Measurements from ENCODE around the gene PEA15.

PEA15 gene

DNA sequence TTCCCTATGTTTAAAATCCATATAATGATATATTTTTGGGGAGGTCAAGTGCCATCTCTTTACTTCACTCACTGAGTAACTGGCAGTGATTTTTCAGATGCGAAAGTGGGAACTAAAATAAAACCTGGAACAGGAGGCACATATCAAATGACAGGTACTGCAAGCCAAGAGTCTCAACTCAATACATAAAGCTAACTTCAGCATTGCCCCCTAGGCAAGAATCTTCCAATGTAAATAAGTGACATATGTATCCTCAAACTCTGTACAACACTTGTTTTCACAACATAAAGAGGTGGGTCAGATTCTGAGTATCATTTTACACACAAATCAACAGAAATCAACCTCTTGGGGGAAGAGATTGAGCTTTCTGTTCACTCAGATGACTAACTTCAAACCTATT, 39.0 kb downstream of the PEA15 start:
- DNase-seq, result no peak

DNA sequence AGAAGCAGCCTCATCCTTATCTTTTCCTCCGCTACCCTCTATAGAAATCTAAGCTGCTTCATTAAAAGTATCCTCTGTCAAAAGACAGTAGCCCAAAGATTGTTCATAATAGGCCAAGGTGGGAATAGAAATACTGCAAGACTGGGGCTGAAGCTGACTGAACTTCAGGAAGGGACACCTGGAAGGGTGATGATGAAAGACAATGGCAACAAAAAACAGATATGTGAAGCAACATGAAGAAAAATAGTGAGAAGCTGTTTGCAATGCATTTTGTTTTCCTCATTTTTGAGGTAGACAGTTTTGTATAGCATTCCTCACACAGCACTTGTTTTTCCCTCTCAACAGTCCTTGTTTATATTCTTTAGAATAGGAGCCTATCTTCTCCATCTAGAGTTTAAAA, 40.2 kb downstream of the PEA15 start:
- DNase-seq, result no peak

DNA sequence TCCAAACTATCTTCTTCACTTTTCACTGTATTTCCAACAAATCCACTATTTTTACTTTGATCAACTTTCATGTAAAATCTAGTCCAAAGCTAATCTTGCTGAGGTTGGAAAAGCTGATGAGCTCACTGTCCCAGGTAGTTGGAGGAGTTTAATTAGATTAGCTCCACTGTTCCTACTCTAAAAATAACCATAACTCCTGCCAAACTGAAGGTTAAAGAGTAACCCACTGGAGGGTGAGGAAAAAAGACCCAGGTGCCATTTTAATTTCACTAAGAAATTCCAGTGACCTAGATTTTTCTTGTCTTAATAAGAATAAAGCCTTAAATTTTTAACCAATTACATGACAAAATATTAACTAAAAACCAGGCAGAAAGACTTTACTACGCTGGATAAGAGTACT, 41.9 kb downstream of the PEA15 start:
- DNase-seq, result no peak

DNA sequence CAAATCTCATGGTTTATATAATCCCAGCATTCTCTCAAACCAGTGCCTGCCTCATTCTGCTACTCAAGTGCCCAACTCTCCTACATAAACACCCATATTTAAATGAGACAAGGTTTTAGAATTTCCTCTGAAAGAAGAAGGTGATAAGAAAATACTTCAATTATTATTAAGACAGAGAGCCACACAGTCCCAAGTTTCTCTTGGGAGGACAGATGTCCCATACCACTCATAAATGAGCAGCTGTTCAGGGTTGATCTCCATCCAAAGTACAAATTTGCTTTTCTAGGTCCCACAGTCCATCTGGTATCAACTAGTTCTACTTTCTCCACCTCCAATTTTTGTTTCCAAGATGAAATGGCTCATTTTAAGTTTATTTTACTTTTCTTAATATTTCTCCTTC, 45.8 kb downstream of the PEA15 start:
- no peak for DNase-seq

DNA sequence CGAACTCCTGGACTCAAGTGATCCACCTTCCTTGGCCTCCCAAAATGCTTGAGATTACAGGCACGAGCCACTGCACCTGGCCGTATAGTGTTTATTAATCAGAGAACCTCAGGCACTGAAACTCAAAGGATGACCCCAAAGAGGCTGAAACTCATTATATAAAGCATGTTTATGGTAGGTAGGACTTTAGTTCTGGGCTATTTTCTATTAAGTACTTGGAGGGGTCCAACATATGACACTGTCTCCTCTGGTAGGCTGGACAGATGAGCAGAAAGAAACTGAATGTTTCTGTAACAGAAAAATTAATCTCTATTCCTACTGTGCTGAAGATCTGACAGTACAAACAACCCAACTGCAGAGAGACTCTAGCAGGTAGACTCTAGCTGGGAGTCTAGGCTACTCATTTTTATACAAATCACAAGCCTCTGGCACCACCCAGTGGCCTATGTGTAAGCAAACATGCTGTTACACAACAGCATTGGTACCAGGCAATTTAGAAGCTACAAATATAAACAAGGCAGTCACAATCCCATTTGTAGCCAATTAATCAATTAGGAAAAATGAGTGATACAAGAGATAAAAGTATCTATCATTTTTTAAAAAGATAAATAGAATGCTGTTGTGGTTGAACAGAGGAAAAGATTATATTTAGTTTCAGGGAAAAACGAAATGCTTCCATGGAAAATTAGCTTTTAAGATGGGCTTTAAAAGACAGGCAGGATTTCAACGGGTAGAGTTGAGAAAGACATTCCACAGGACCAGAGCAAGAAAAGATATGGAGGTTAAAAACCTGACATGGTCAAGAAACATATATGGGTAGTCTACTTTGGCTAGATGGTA, 46.7 kb downstream of the PEA15 start:
- peak; percentile 69 for DNase-seq

DNA sequence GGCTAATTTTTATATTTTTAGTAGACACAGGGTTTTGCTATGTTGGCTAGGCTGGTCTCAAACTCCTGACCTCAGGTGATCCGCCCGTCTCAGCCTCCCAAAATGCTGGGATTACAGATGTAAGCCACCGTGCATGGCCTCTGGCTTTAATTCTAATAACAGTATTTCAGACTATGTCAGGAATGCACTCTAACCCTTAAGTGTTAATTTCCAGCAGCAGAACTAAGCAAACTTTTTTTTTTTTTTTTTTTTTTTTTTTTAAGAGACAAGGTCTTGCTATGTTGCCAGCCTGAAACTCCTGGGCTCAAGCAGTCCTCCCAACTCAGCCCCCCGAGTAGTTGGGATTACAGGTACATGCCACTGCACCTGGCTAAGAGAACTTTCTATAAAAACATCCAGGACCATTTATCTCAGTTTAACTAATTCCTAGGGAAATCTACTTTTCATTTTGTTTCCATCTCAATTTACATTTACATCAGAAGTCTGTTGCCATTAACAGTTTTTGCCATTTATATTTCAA, 50.7 kb downstream of the PEA15 start:
- no peak for DNase-seq

DNA sequence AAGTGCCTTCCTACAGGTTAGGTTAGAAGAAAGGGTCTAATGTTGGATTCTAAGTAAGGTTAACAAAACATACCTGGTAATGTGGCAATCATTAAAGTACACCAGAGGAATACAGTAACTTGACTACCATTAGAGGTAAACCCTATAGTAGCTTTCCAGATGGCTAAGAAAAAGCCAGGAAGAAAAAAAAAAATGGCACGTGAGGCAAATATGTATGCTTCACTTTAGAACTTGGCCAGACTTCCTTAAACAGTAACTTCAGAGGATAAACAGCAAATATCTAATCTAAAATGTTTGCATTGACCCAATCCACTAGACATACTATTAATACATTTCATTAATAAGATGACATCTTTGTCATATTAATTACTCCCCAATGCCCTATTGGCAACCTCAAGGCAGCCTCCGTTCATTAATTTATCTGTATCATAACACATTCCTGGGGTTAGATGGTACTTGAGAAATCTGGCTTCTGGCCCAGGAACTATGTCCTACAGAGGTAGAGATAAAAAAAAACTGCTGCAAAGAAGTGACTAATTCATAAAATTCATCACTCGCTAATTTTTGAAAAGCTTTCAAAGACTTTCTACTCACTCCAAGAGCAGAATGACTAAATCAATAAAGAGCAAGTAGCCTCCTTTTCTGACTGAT, 51.3 kb downstream of the PEA15 start:
- no peak for DNase-seq

DNA sequence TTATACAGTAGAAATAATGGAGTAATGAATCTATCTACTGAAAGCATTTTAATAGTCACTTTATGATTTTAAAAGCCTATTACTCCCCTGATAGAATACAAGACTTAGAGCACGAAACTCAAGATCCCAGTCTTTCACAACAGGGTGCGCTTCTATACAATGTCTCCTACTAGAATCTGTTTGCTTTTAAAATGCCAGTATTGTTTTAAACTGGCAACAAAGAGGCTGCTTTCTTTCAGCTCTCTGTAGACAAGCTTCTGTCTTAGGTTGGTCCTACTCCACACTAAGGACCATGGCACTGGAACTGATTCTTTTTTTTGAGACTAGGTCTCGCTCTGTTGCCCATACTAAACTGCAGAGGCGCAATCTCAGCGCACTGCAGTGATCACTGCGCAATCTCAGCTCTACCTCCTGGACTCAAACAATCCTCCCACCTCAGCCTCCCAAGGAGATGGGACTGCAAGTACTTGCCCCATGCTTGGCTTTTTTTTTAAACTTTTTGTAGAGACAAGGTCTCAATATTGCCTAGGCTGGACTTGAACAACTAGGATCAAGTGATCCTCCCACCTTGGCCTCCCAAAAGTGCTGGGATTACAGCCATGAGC, 52.3 kb downstream of the PEA15 start:
- DNase-seq, result no peak

DNA sequence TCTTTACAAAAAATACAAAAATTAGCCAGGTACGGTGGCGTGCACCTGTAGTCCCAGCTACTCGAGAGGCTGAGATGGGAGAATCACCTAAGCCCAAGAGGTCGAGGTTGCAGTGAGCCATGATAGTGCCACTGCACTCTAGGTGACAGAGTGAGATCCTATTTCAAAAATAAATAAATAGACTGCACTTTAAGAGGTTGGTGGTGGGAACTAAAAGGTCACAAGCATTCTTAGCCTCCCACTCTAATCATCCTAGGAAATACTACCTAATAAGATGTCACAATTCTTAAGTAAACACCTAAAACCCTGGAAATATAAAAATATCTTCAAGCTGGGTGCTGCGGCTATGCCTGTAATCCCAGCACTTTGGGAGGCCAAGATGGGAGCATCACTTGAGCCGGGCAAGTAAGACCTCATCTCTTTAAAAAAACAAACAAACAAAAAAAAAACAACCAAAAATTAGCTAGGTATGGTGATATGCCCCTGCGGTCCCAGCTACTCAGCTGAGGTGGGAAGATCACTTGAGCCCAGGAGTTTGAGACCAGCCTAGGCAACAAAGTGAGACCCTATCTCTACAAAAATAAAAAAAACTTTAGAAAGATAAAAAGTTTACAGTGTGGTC, 53.1 kb downstream of the PEA15 start:
- no peak for DNase-seq

DNA sequence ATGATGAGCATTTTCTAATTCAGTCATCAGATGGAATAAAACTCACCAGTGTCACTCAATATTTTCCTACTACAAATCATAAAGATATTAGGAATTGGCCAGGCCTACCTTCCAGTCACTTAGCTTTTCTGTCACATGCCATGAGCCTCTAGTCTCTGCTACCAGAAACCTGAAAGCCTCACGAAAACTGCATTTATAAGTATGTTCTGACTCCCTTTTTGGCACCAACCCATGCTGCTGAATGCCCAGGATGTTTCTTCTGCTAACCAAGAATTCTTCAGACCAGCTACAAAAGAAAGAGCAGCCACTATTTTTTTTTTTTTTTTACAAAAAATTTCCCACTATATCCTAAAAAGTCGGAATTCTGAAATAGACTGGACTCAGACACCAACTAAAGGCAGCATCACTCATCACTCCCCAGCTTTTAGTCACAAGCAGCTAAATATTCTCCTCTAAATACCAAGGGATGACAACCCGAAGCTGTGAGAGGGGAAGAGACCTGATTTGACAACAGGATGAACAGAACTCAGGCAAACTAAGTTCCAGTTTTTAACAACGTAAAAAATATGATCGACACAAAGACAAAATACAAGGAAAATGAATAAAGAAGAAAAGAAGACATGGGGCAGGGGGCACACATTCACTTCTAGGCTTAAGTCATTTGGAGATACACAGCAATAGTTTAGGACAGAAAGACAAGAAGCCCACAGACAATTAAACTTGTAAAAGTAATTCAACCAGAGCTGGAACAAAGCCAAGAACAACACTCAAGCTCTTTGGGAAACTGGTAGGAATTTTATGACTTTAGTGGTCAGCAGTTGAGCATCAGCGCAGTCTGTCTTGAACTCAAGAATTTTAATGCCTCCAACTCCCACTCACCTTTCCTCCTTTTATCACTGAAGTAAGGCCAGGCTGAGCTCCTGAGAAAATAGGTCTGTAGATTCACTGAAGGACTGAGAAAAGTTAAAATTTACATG, 55.5 kb downstream of the PEA15 start:
- DNase-seq, result no peak

DNA sequence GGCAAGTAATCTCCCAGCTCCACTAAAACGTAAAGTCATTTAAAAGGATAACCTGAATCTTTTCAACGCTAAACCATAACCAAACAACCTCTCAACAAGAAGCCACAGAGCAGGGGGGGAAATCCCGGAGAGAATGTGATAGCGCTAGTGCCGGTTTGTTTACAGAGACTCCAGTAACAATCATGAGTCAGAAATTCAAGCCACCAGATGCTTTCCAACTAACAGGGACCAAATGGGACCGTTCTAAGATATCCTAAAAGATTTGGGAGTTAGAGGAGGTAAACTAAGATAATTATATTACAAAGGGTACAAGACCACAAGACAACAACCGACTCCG, 56.3 kb downstream of the PEA15 start:
- no peak for DNase-seq

DNA sequence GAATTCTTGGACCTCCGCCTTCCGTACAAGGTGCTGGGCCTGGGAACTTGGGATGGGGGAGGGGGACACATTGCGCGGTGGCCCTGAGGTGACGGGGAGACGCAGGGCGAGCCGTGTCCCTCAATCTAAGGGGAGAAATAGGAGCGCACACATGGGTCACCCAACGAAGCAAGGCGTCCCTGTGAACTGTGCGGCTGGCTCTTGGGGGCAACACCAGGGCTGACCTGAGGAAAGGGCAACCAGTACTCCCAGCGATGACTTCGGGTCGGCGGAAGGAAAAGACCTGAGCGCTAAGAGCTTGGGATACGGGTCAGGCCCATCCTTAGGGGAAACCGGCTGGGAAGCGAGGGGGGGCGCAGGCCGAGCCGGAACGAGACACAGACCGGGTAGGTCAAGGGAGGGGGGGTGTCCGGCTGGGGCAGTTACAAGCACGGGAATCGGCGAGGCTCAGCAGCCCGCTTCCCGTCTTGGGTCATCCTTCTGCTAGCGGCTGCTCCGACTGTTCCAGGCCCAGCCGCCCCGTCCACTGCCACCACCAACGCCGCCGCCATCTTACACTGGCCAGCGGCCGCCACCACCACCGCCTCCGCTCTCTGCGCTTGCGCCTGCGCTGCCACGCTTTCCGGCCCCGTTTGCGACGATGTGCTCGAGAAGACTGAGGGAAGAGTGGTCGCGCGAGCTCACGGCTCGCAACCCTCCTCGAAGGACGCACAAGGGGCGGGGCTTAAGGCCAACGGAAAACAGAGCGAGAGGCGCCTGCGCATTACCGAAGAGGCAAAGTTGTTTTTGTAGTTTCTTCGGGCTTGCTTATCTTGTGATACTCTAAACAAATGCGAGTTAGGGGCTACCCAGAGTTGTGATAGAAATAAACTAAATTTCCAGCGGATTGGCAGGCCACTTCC, 57.0 kb downstream of the PEA15 start, which contains the start of gene DCAF8:
TSS of gene DCAF8 (minus strand) at position 657 of the 902 bp plus-strand sequence. CDS start 18,541 bp downstream, outside the sequence.
- peak; percentile 98 for DNase-seq

DNA sequence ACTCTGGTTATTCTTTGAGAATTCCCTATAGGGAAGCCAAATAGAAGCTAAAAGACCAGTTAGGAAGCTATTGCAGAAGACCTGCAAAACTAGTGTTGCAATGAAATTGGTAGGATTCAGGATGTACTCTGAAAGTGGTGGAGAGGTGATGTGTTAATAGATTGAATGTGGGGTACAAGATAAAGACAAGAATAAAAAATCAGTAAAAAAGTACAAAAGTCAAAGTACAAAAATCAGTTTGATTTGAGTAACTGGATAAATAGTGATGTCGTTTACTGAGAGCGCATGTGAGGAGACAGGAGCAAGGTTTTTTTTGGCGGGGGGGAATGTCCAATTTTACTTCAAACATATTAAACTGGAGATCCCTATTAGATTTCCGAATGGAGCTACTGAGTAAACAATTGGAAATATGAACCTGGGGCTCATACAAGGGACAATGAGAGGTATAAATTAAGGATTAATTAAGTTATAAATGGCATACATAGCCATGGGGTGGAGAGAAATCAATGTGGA, 59.7 kb downstream of the PEA15 start:
- no peak for DNase-seq
